NCI-H345 treated with DMSO at 0.1 percent for 48 hours (cell line): ENCODE results near the gene CELF2.

Source experiments
- DNase-seq: peaks from one replicate; lab custom pipeline; 2025; ENCODE audit not compliant: unreplicated experiment; lab: John Stamatoyannopoulos, UW

Gene CELF2

GRCh38 chr10:11290156-11290890 lies 272.7 kb downstream of the CELF2 start:
- no peak for DNase-seq

GRCh38 chr10:11292576-11293302 lies 275.1 kb downstream of the CELF2 start:
- DNase-seq = no peak

- DNase-seq = no peak
Measured at GRCh38 chr10:11293332-11293731, 275.7 kb downstream of the CELF2 start.

- DNase-seq = no peak
Measured at GRCh38 chr10:11294831-11295450, 277.3 kb downstream of the CELF2 start.

- DNase-seq = no peak
Measured at GRCh38 chr10:11295492-11295891, 277.8 kb downstream of the CELF2 start.

- DNase-seq = no peak
Measured at GRCh38 chr10:11297136-11297535, 279.5 kb downstream of the CELF2 start.

GRCh38 chr10:11298116-11298515 lies 280.4 kb downstream of the CELF2 start:
- DNase-seq = no peak

GRCh38 chr10:11299125-11299524 lies 281.5 kb downstream of the CELF2 start:
- DNase-seq = no peak

- DNase-seq = no peak
Measured at GRCh38 chr10:11300026-11300425, 282.4 kb downstream of the CELF2 start.

- no peak for DNase-seq
Measured at GRCh38 chr10:11300563-11300962, 282.9 kb downstream of the CELF2 start.

GRCh38 chr10:11301571-11302111 lies 284.0 kb downstream of the CELF2 start:
- DNase-seq = no peak

GRCh38 chr10:11302181-11302580 lies 284.5 kb downstream of the CELF2 start:
- DNase-seq = no peak

GRCh38 chr10:11303361-11304170 lies 285.9 kb downstream of the CELF2 start:
- no peak for DNase-seq

- no peak for DNase-seq
Measured at GRCh38 chr10:11304906-11305585, 287.4 kb downstream of the CELF2 start.

- DNase-seq = no peak
Measured at GRCh38 chr10:11305825-11306593, 288.3 kb downstream of the CELF2 start.

GRCh38 chr10:11307004-11307403 lies 289.3 kb downstream of the CELF2 start:
- DNase-seq = no peak

- DNase-seq = no peak
Measured at GRCh38 chr10:11307937-11308336, 290.3 kb downstream of the CELF2 start.

- no peak for DNase-seq
Measured at GRCh38 chr10:11311027-11311426, 293.4 kb downstream of the CELF2 start.

GRCh38 chr10:11313463-11313862 lies 295.8 kb downstream of the CELF2 start:
- DNase-seq = no peak
